Glomerular endothelial cell (primary cell): ENCODE results near the gene GALK2. TPM values are rescaled to one million over a fixed set of nuclear protein-coding genes. Genes with fewer than 3 reads are reported as not detected.
"Not testable (repeated sequence)": the region's sequence is repeated elsewhere in the genome, so short reads cannot be mapped to it uniquely, and the experiment has no call there.

ENCODE experiments used
- DNase-seq: peaks from one replicate; pipeline ENCODE4 v3.0.0-alpha.2; 2011; ENCODE audit warnings: low read depth, low spot score; ENCODE audit errors: extremely low read depth
- total RNA-seq: library from RNA; depleted of rRNA; stranded (reverse); fragments of >200 nt; gene quantifications from 2 replicates; pipeline ENCODE4 v1.2.3, GENCODE V29; 2015

GALK2 gene
- total RNA-seq, 1 donor from 2014 or later = 28.8 TPM

DNA sequence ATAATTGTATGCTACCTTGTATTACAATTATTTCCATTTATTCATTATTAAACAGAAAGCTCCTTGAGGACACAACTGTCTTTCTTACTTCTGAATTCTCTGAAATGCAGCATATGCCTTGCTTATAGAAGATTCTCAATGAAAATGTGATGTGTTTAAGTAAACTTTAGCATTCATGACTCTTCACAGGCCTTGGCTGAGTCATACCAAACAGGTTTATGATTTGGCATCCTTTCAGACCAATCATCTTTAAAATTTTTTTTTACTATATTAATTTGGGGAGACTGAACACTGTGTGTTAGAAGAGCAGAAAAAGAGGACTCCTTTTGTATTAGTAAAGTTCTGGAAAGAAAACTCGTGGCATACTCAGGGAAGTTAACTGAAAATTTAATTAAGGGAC lies 6.4 kb upstream of the GALK2 start:
- DNase-seq = no peak

DNA sequence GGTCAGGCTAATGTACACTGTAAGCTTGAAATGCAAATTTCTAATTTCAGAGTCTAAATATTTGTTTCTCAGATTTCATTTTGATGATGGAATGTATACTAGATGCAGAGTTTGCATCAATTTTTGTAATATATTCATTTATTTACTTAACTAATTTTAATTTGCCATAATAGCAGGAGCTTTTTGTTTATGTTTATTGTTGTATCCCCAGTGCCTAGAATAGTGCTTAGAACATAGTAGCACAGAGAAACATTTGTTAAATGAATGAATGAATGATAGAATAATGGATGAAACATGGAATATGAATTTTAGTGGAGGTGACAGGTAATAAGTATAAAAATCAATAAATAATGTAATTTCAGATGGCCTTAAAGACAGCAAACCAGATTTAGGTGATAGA lies 5.2 kb upstream of the GALK2 start:
- DNase-seq = no peak

DNA sequence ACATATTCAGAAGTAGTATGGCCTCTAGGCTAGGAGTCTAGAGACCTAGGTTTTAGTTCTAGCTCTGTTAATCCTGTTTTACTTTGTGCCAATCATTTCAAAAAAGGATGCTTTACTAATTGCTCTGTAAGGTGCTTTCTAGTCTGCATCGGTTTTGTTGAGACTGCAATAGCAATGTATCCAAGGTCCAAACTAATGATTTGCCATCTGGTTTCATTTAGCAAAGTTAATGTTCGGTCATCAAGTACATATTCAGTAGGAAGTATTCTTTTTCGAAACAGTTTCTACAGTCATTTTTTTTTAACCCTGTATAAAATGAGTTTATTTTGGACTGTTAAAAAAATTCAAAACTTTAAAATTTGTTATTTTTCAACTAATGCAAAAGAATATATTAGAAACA lies 2.0 kb upstream of the GALK2 start:
- DNase-seq = no peak

DNA sequence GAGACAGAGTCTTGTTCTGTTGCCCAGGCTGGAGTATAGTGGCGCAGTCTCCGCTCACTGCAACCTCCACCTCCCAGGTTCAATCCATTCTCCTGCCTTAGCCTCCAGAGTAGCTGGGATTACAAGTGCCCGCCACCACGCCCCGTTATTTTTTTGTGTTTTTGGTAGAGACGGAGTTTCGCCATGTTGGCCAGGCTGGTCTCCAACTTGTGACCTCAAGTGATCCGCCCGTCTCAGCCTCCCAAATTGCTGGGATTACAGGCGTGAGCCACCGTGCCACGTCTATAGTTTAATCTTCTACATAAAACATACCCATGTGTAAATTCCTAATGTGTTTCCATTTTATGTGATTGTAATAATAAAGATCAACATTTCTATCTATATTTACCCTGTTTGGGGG lies 1.7 kb downstream of the GALK2 start:
- DNase-seq = no peak

DNA sequence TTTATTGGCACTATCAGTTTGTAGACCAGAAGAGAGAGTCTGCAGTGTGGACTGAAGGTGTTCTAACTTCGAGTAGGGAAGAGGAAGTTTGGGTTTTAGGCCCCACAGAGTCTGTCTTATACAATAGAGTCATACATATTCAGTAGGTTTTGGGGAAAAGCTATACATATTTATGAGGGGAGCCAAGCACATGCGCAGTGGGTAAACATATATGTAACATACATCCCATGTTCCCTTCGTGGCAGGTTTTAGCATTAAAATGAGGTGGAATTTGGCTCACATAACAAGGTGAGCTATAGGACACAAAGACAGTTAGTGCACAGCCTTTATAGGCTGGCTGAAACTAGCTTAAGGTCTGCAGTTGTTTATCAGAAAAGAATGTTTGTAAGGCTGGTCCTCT lies 4.9 kb downstream of the GALK2 start:
- DNase-seq = no peak

DNA sequence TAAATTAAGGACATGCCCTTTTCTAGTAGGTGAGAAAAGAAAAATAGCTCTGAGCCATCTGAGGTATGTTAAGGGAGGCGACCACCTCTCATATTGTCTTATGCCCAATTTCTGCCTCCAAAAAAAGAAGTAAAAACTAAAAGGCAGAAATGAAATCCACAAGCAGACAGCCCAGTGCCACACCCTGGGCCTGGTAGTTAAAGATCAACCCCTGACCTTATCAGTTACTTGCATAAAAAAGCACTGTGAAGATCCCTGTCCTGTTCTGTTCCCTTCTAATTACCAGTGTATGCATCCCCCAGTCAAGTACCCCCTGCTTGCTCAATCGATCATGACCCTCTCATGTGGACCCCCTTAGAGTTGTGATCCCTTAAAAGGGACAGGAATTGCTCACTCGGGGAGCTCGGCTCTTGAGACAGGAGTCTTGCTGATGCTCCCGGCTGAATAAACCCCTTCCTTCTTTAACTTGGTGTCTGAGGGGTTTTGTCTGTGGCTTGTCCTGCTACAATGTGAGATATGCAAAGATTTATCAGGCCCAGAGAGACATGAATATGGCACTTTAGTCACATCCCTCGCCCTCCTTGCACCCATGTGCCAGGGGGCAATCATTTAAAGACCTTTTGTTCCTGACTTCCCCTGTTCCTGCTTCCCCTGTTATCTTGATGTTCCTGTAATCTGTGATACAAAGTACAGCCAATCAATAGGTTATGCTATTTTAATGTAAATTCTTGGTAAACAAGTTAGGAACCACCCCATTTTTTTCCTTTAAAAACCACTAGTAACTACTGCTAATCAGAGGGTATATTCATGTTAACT lies 5.7 kb downstream of the GALK2 start:
- DNase-seq = not testable (repeated sequence)

DNA sequence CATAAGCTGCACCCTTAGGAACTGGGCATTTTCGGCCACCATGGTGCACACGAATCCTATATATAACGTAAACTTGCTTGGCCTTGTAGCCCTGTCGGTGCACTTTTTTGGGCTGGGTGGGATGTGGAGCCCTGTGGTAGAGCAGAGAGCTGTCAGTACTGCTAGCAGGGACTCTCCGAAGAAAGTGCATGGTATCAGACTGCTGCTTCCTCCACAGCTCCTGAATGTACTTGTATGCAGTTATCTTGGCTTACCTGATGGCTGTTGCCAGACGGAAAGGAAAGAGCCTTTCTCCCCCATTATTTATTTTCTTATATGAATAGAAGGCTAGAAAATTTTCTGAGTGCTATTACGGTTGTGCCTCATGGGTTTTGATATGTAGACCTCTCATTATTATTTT lies 8.4 kb downstream of the GALK2 start:
- no peak for DNase-seq

DNA sequence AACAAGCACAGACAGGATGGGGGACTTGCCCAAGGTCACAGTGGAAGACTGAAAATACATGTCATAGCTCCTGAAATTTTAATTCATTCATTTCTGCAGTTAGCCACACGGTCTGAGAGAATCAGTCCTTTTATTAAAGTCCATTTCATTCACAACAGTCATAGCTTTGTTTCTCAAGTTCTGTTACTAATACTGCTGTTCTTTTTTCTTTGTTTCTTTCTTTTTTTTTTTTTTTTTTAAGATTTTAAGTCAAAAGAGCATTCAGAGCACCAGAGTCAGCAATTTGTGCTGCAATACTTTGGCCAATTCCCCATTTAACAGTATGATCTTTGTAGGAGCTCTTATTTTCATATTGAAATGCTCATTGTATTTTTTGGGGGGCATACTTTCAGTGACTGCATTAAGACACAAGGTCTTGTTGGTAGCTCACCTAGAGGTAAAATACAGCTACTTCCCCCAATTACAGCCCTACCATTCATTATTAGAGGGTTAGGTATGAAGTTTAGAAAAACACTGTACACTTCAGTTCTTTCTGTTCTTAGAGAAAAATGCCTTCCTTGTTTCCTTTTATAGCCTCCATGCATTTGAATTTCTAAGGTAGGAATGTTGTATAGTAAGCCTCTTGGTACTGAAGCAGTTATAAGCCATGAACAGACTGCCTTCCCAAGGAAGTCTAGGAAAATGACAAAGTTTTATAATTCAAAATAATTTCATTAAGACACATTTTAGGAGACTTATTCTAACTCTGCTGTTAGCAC lies 9.6 kb downstream of the GALK2 start:
- no peak for DNase-seq

DNA sequence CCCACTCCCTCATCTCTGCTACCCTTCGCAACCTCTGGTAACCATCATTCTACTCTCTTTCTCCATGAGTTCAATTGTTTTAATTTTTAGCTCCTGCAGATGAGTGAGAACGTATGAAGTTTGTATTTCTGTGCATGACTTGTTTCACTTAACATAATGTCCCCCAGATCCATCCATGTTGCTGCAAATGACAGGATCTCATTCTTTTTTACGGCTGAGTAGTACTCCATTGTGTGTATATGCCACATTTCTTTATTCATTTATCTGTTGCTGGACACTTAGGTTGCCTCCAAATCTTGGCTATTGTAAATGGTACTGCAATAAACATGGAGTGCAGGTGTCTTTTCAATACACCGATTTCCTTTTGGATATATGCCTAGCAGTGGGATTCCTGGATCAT lies 12.1 kb downstream of the GALK2 start:
- no peak for DNase-seq

DNA sequence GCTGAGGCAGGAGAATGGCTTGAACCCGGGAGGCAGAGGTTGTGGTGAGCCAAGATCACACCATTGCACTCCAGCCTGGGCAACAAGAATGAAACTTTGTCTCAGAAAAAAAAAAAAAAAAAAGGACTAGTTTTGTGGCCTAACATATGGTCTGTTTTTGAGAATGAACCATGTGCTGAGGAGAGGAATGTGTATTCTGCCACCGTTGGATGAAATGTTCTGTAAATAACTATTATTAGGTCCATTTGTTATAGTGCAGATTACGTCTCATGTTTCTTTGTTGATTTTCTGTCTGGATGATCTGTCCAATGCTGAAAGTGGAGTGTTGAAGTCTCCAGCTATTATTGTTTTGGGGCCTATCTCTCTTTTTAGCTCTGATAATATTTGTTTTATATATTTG lies 13.7 kb downstream of the GALK2 start:
- not testable (repeated sequence) for DNase-seq

DNA sequence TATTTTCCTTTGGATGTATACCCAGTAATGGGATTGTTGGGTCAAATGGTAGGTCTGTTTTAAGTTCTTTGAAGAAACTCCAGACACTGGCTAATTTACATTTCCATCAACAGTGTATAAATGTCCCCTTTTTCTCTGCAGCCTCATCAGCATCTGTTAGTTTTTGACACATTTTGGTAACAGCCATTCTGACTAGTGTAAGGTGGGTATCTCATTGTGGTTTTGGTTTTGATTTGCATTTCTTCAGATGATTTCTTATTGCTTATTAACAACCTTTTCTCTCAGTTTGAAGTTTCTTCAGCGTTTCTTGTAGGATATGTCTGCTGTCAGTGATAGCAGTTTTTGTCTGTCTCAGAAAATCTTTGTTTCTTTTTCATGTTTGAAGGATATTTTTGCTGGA lies 15.4 kb downstream of the GALK2 start:
- DNase-seq = no peak

DNA sequence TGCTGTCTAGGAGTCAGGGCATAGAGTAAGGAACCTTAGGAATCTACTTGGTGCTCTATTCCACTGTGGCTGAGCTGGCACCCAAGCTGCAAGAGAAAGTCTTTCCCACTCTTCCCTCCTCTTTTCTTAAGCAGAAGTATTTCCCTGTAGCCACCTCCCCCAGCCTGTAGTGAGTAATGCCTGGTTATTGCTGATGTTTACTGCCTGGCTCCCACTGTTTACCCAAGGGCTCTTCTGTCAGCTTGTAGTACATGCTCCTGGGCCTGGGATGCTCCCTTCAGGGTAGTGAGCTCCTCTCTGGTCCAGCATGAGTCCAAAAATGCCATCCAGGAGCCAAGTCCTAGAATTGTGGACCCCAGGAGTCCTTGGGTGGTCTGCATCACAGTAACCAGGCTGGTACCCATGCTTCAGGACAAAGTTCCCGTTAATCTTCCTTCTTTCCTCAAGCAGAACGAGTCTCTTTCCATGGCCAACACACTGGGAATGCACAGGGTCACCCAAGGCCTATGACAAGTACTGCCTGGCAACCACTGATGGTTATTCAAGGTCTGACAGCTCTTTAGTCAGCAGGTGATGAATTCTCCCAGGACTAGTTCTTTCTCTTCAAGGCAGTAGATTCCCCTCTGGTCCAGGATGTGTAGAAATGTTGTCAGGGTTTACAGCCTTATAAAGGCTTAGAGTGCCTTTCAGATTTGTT lies 17.6 kb downstream of the GALK2 start:
- DNase-seq = no peak

DNA sequence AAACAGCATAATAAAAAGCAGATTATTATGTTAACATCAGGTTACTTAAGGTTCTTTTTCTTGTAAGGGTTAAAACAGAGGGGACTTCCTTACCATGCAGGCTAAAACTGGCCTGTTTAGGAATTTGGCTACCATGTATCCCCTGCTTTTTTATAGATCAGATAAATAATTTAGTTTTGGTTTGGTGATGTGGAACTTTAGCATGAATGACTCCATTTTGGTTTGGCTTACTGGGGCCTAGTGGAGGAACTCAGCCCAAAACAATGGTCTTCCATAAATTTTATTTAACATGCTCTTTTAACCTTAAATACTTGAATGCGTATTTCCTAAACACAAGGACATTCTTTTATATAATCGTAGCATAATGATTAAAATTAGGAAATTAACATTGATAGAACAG lies 18.9 kb downstream of the GALK2 start:
- no peak for DNase-seq

DNA sequence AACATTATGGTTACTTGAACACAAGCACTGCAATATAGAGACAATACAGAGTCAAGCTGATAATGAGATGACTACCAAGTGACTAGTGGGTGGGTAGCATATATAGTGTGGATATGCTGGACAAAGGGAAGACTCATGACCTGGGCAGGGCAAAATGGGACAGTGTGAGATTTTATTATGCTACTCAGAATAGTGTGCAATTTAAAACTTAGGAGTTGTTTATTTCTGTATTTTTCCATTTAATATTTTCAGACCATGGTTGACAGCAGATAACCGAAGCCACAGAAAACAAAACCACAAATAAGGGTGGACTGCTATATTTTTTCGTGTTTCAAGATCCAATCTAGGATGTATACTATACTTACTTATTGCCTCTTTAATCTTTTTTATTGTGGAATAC lies 19.6 kb downstream of the GALK2 start:
- no peak for DNase-seq

DNA sequence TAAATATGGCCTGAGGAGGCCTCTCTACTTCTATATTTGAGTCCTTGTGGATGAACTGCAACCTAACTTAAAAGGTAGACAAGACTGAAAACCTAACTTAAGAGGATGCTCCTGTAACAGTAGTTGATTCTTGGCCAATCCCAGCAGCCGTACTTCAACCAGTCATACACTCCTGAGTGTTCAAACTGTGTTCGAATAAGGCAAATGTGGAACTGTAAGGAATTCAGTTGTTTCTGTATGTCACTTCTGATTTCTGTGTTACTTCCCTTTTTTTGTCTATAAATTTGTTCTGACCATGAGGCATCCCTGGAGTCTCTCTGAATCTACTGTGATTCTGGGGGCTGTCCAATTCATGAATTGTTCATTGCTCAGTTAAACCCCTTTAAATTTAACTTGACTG lies 20.5 kb downstream of the GALK2 start:
- no peak for DNase-seq

DNA sequence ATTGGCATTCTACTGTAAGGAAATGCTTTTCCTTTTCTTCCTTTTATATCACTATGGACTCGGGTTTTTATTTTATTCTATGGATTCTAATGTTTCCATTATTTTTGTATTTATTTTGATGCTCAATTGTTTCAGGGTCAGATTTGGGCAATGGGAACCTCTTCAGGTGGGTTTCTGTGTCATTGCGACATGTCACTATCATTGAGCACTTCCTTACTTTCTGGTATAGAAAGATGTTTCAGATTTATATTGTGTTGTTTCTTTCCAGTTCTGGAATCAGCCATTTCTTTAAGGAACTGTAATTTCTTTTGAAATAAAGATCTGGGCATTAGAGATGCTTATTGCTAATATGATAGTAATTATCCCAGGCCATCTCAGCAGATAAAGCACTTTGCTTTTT lies 21.8 kb downstream of the GALK2 start:
- DNase-seq = no peak

DNA sequence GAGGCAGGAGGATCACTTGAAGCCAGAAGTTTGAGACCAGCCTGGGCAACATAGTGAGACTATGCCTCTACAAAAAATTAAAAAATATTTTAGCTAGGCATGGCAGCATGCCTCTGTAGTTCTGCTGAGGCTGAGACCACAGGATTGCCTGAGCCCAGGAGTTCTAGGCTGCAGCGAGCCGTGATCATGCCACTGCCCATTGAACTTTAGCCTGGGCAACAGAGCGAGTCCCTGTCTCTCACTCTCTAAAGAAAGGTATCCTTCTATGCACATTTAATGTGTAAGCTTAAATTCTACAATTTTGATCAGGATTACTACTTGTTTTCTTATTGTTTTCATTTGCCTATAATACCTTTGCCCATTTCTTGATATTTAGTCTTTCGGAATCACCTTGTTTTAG lies 26.8 kb downstream of the GALK2 start:
- no peak for DNase-seq

DNA sequence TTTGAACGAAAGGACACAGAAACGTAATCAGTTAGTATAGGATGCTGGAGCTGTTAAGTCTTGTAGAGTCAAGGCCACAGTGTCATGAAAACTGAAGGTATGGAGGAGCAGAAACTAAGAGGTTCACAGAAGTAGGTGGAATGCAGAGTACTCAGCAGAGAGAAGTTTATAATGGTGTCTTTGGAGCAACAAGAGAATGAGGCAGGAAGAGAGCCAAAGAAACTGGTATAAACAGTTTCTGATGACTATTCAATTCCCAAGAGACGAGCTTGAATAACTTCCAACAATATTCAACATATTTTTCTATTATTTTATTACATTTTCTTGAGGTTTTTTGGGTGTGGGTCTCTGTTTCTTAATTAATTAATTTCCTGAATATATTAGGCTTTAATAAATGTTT lies 29.6 kb downstream of the GALK2 start:
- no peak for DNase-seq

DNA sequence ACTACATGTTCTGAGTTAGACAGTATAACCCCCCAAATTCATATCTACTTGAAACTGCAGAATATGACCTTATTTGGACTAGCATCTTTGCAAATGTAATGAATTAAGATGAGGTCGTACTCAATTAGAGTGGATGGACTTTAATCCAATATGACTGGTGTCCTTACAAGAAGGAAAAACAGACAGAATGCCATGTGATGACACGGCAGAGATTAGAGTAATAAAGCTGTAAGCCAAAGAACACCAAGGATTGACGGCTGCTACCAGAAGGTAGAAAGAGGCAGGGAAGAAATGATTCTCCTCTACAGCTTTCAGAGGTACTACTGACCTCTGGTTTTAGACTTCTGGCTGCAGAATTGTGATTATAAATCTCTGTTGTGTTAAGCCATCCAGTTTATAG lies 30.3 kb downstream of the GALK2 start:
- DNase-seq = no peak

DNA sequence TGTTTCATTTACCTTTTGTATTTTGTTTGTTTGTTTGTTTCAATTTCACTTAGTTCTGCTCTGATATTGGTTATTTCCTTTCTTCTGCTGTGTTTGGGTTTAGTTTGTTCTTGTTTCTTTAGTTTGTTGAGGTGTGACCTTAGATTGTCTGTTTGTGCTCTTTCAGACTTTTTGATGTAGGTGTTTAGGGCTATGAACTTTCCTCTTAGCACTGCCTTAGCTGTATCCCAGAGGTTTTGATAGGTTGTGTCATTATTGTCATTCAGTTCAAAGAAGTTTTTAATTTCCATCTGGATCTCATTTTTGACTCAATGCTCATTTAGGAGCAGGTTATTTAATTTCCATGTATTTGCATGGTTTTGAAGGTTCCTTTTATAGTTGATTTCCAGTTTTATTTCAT lies 38.1 kb downstream of the GALK2 start:
- not testable (repeated sequence) for DNase-seq

DNA sequence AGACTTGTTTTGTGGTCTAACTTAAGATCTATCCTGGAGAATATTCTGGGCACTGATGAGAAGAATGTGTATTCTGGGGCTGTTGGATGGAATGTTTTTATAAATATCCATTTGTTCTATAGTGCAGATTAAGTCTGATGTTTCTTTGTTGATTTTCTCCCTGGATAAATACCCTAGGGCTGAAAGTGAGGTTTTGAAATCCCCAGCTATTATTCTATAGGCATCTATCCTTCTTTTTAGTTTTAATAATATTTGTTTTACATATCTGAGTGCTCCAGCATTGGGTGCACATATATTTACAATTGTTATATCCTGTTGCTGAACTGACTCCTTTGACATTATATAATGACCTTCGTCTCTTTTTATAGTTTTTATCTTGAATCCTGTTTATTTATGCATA lies 42.9 kb downstream of the GALK2 start:
- no peak for DNase-seq
